GM19238 (cell line): Measurements from ENCODE around the gene KRT8.

Experiments
- DNase-seq: peaks from one replicate; pipeline ENCODE4 v3.0.0; 2011; ENCODE audit warnings: low spot score; ENCODE audit not compliant: insufficient read length

KRT8 gene

GRCh38 chr12:52848661-52849255 is 56.1 kb downstream of the KRT8 start, which contains the start of gene KRT78:
KRT78 (minus strand) TSS chr12:52848994; CDS start chr12:52848930, 64 bp downstream.
- no peak for DNase-seq

GRCh38 chr12:52847335-52848102 is 57.4 kb downstream of the KRT8 start:
- DNase-seq, result no peak
